GM23338 (cell line): ENCODE results near the gene DTX1. TPM values are rescaled to one million over a fixed set of nuclear protein-coding genes. Genes with fewer than 3 reads are reported as not detected.

Source experiments
- ATAC-seq: fragments of 200-7000 bp; cut with Tn5 transposase; 3 replicates; pipeline ENCODE4 v1.9.1; 2020
- DNase-seq: peaks from one replicate; pipeline ENCODE4 v3.0.0-alpha.2; 2015; ENCODE audit warnings: low spot score
- H2AFZ ChIP-seq: fragments of 200-600 bp; sonication (generic); 2 replicates; pipeline ENCODE4 v1.8.0; 2016; ENCODE audit warnings: antibody characterized with exemption, mild to moderate bottlenecking, moderate library complexity
- H3F3A ChIP-seq: fragments of 200-600 bp; sonication (generic); replicated peaks from 2 replicates; pipeline ENCODE4 v1.8.0; 2017; ENCODE audit warnings: antibody characterized with exemption, mixed run types, low read depth
- H3K27ac ChIP-seq: fragments of 200-600 bp; sonication (generic); 2 replicates; pipeline ENCODE4 v1.6.1; 2016; ENCODE audit warnings: low read depth
- H3K27me3 ChIP-seq: fragments of 200-600 bp; sonication (generic); 2 replicates; pipeline ENCODE4 v1.8.0; 2016; ENCODE audit warnings: mild to moderate bottlenecking, mixed run types, moderate library complexity; ENCODE audit not compliant: insufficient read depth
- H3K36me3 ChIP-seq: fragments of 200-600 bp; sonication (generic); 2 replicates; pipeline ENCODE4 v1.8.0; 2016; ENCODE audit warnings: mild to moderate bottlenecking; ENCODE audit not compliant: insufficient read depth
- H3K4me1 ChIP-seq: fragments of 200-600 bp; sonication (generic); 2 replicates; pipeline ENCODE4 v1.8.0; 2016; ENCODE audit warnings: mild to moderate bottlenecking, moderate library complexity; ENCODE audit not compliant: insufficient read depth
- H3K4me2 ChIP-seq: fragments of 200-600 bp; sonication (generic); 2 replicates; pipeline ENCODE4 v1.7.1; 2017; ENCODE audit warnings: mixed run types
- H3K4me3 ChIP-seq: fragments of 200-600 bp; sonication (generic); 2 replicates; pipeline ENCODE4 v1.6.1; 2016; ENCODE audit warnings: mixed run types
- H3K79me2 ChIP-seq: fragments of 200-600 bp; sonication (generic); replicated peaks from 2 replicates; pipeline ENCODE4 v1.8.0; 2017; ENCODE audit warnings: mild to moderate bottlenecking; ENCODE audit not compliant: insufficient read depth
- H3K9me2 ChIP-seq: fragments of 200-600 bp; sonication (generic); 2 replicates; pipeline ENCODE4 v1.8.0; 2017; ENCODE audit not compliant: insufficient read depth
- H4K20me1 ChIP-seq: fragments of 200-600 bp; sonication (generic); replicated peaks from 2 replicates; pipeline ENCODE4 v1.8.0; 2017; ENCODE audit warnings: mild to moderate bottlenecking; ENCODE audit not compliant: insufficient read depth
- H3K27ac Mint-ChIP-seq: 2 replicates; pipeline ENCODE4 v1.8.0; 2020; ENCODE audit warnings: inconsistent platforms, mild to moderate bottlenecking, moderate library complexity, mixed read lengths
- H3K27me3 Mint-ChIP-seq: 3 replicates; pipeline ENCODE4 v1.8.0; 2022; ENCODE audit warnings: low read depth, mild to moderate bottlenecking, moderate library complexity, mixed read lengths, inconsistent platforms; ENCODE audit not compliant: insufficient read depth, poor library complexity
- H3K36me3 Mint-ChIP-seq: 3 replicates; pipeline ENCODE4 v1.8.0; 2021; ENCODE audit warnings: low read depth, mild to moderate bottlenecking, inconsistent platforms, moderate library complexity, mixed read lengths
- H3K4me1 Mint-ChIP-seq: 3 replicates; pipeline ENCODE4 v1.8.0; 2020; ENCODE audit warnings: mild to moderate bottlenecking, inconsistent platforms, mixed read lengths
- H3K4me3 Mint-ChIP-seq: 3 replicates; pipeline ENCODE4 v1.8.0; 2021; ENCODE audit warnings: moderate library complexity, mild to moderate bottlenecking, inconsistent platforms, mixed read lengths
- H3K9me3 Mint-ChIP-seq: 3 replicates; pipeline ENCODE4 v1.8.0; 2020; ENCODE audit warnings: moderate library complexity, mild to moderate bottlenecking, inconsistent platforms, mixed read lengths
- CREB1 ChIP-seq: fragments of 250-450 bp; sonication (Bioruptor Pico); IDR thresholded peaks from 2 replicates; pipeline ENCODE4 v1.5.0; 2020; ENCODE audit warnings: low read depth, mild to moderate bottlenecking, moderate library complexity
- EZH2 ChIP-seq: fragments of 200-600 bp; sonication (generic); IDR thresholded peaks from one replicate; pipeline ENCODE4 v1.8.0; 2017; ENCODE audit warnings: antibody characterized with exemption, mild to moderate bottlenecking, low read depth; ENCODE audit not compliant: unreplicated experiment
- EZH2phosphoT487 ChIP-seq: fragments of 200-600 bp; sonication (generic); IDR thresholded peaks from one replicate; pipeline ENCODE4 v1.8.1; 2018; ENCODE audit warnings: antibody characterized with exemption; ENCODE audit not compliant: unreplicated experiment
- NANOG ChIP-seq: IDR thresholded peaks from 2 replicates; pipeline ENCODE4 v1.6.1; 2016; ENCODE audit warnings: antibody characterized with exemption, borderline replicate concordance
- ZNF331 ChIP-seq: fragments of 250-450 bp; sonication (Bioruptor Pico); IDR thresholded peaks from 2 replicates; pipeline ENCODE4 v1.5.0; 2020; ENCODE audit warnings: low read depth, mild to moderate bottlenecking, moderate library complexity
- polyA plus RNA-seq: library from polyadenylated mRNA; unstranded; fragments of >200 nt; fragmentation: Nextera tagmentation; extraction: Ambion mirVana; gene quantifications from 2 replicates; pipeline ENCODE4 v1.2.1, GENCODE V29; 2016
- total RNA-seq: library from RNA; depleted of rRNA; stranded (reverse); fragments of >200 nt; shearing (Covaris generic); gene quantifications from 2 replicates; pipeline ENCODE4 v1.2.3, GENCODE V29; 2014
- TF ChIP-seq, protein P1 (sequence below): IDR thresholded peaks from 2 replicates; pipeline ENCODE4 v1.6.1; 2016; ENCODE audit warnings: antibody characterized with exemption
- TF ChIP-seq, protein P2 (sequence below), 2 experiments: fragments of 200-600 bp in 1 of 2; sonication (generic) in 1 of 2; conservative IDR thresholded peaks; 2 replicates each; pipeline versions ENCODE4 v1.5.1 to v1.6.1; 2016 to 2017; ENCODE audit warnings: antibody characterized with exemption in 2 of 2, low read depth in 2 of 2, mild to moderate bottlenecking in 2 of 2, moderate library complexity in 1 of 2
- TF ChIP-seq, protein P3 (sequence below): IDR thresholded peaks from one replicate; pipeline ENCODE4 v1.6.1; 2018; ENCODE audit warnings: antibody characterized with exemption; ENCODE audit not compliant: unreplicated experiment

Gene DTX1
- total and polyA plus RNA-seq, 2 experiments from 2014 or later, result 1.6 to 9.0 TPM

DNA sequence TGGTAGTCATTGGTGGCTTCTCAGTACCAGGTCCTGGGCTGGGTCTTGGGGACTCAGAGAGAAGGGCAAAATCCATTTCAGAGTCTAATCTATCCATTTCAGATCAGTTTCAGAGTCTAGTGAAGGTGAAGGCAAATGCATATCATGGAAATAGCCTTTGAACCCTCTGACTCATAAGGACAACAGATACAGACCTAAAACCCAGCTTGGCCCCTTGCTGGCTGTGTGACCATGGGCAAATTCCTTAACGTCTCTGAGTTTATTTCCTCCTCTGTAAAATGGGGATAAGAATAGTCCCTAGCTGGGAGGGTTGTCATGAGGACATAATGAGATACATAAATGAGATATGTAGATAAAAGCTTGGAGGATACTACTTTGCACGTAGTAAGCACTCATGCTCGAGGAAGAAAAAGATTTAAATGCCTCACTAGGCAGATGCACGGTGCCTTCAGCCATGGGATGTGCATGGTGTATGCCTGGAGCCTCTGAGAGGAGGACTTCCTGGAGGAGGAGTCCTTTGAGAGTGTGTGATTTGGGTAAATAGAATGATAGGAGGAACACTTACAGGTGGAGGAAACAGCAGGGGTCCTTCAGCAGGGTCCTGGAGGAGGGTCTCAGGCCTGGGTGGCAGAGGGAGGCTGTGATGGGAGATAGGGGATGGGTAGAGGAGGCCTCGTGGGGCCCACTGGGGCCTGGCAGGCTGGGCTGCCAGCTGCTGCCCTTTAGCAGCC is 8.0 kb downstream of the DTX1 start:
- H3K79me2 ChIP-seq, result no peaks in the 10 kb centered on the region
- H3K4me2 ChIP-seq, result peak overlapping the region; percentile 78
- peaks cover 7% of the 10 kb centered on the region for H3K27me3 Mint-ChIP-seq
- H3K4me1 ChIP-seq, result peaks cover 13% of the 10 kb centered on the region; the same call in 1 of the 2 replicates
- peak overlapping the region; percentile 58; the same call in 1 of the 2 replicates for H3K4me3 ChIP-seq
- H3K36me3 ChIP-seq, result no peaks in the 10 kb centered on the region
- ATAC-seq, result no peak
- peaks cover 39% of the 10 kb centered on the region for H3K4me1 Mint-ChIP-seq
- H4K20me1 ChIP-seq, result no peaks in the 10 kb centered on the region; the same call in 1 of the 2 replicates
- H3K9me3 Mint-ChIP-seq, result no peaks in the 10 kb centered on the region
- no peak for DNase-seq
- no peaks in the 10 kb centered on the region for H3K9me2 ChIP-seq
- no peak for TF ChIP-seq EZH2phosphoT487
- TF ChIP-seq, protein P1, sequence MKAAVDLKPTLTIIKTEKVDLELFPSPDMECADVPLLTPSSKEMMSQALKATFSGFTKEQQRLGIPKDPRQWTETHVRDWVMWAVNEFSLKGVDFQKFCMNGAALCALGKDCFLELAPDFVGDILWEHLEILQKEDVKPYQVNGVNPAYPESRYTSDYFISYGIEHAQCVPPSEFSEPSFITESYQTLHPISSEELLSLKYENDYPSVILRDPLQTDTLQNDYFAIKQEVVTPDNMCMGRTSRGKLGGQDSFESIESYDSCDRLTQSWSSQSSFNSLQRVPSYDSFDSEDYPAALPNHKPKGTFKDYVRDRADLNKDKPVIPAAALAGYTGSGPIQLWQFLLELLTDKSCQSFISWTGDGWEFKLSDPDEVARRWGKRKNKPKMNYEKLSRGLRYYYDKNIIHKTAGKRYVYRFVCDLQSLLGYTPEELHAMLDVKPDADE, result no peak
- no peak for TF ChIP-seq CREB1 (CRISPR knock-in tag)
- TF ChIP-seq ZNF331 (CRISPR knock-in tag), result no peak
- no peak for TF ChIP-seq NANOG
- TF ChIP-seq, protein P2, sequence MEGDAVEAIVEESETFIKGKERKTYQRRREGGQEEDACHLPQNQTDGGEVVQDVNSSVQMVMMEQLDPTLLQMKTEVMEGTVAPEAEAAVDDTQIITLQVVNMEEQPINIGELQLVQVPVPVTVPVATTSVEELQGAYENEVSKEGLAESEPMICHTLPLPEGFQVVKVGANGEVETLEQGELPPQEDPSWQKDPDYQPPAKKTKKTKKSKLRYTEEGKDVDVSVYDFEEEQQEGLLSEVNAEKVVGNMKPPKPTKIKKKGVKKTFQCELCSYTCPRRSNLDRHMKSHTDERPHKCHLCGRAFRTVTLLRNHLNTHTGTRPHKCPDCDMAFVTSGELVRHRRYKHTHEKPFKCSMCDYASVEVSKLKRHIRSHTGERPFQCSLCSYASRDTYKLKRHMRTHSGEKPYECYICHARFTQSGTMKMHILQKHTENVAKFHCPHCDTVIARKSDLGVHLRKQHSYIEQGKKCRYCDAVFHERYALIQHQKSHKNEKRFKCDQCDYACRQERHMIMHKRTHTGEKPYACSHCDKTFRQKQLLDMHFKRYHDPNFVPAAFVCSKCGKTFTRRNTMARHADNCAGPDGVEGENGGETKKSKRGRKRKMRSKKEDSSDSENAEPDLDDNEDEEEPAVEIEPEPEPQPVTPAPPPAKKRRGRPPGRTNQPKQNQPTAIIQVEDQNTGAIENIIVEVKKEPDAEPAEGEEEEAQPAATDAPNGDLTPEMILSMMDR (conservative IDR thresholded peaks at IDR 0.05; ENCODE audit: low read depth in 2 of 2), result no peak
- TF ChIP-seq, protein P3, sequence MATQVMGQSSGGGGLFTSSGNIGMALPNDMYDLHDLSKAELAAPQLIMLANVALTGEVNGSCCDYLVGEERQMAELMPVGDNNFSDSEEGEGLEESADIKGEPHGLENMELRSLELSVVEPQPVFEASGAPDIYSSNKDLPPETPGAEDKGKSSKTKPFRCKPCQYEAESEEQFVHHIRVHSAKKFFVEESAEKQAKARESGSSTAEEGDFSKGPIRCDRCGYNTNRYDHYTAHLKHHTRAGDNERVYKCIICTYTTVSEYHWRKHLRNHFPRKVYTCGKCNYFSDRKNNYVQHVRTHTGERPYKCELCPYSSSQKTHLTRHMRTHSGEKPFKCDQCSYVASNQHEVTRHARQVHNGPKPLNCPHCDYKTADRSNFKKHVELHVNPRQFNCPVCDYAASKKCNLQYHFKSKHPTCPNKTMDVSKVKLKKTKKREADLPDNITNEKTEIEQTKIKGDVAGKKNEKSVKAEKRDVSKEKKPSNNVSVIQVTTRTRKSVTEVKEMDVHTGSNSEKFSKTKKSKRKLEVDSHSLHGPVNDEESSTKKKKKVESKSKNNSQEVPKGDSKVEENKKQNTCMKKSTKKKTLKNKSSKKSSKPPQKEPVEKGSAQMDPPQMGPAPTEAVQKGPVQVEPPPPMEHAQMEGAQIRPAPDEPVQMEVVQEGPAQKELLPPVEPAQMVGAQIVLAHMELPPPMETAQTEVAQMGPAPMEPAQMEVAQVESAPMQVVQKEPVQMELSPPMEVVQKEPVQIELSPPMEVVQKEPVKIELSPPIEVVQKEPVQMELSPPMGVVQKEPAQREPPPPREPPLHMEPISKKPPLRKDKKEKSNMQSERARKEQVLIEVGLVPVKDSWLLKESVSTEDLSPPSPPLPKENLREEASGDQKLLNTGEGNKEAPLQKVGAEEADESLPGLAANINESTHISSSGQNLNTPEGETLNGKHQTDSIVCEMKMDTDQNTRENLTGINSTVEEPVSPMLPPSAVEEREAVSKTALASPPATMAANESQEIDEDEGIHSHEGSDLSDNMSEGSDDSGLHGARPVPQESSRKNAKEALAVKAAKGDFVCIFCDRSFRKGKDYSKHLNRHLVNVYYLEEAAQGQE, result no peak
- no peak for TF ChIP-seq EZH2
- no peak overlapping the region for H3K27ac Mint-ChIP-seq
- H2AFZ ChIP-seq, result no peak overlapping the region
- 0 out of 2 replicates have a peak, but pooled peaks cover 2% of the 10 kb centered on the region for H3K27me3 ChIP-seq
- peak overlapping the region; percentile 37; the same call in 2 of the 3 replicates for H3K4me3 Mint-ChIP-seq
- no peaks in the 10 kb centered on the region for H3F3A ChIP-seq
- no peaks in the 10 kb centered on the region for H3K36me3 Mint-ChIP-seq
- H3K27ac ChIP-seq, result no peak overlapping the region
